ENCODE data around the gene RXRA.

Gene RXRA

GRCh38 chr9:134414900-134415425, 88.7 kb downstream of the RXRA start:
- DNase-seq (ENCODE audit: low read depth in 2 of 2) = no peak

GRCh38 chr9:134416385-134417015, 90.2 kb downstream of the RXRA start:
- DNase-seq (ENCODE audit: low read depth in 2 of 2) = no peak

- no peak for DNase-seq (ENCODE audit: low read depth in 2 of 2)
Observed at GRCh38 chr9:134418354-134418753, 92.1 kb downstream of the RXRA start.

- DNase-seq (ENCODE audit: low read depth in 2 of 2) = no peak
Observed at GRCh38 chr9:134419000-134419683, 92.9 kb downstream of the RXRA start.

GRCh38 chr9:134419684-134420076, 93.4 kb downstream of the RXRA start:
- DNase-seq (ENCODE audit: low read depth in 2 of 2) = no peak

- no peak for DNase-seq (ENCODE audit: low read depth in 2 of 2)
Observed at GRCh38 chr9:134420281-134420845, 94.1 kb downstream of the RXRA start.

GRCh38 chr9:134420974-134421432, 94.7 kb downstream of the RXRA start:
- DNase-seq (ENCODE audit: low read depth in 2 of 2) = no peak

GRCh38 chr9:134421888-134422287, 95.6 kb downstream of the RXRA start:
- no peak for DNase-seq (ENCODE audit: low read depth in 2 of 2)

GRCh38 chr9:134422301-134423090, 96.2 kb downstream of the RXRA start:
- DNase-seq (ENCODE audit: low read depth in 2 of 2) = no peak

GRCh38 chr9:134423166-134423565, 96.9 kb downstream of the RXRA start:
- DNase-seq (ENCODE audit: low read depth in 2 of 2) = no peak

GRCh38 chr9:134423749-134424148, 97.5 kb downstream of the RXRA start:
- no peak for DNase-seq (ENCODE audit: low read depth in 2 of 2)

GRCh38 chr9:134424818-134425217, 98.6 kb downstream of the RXRA start:
- no peak for DNase-seq (ENCODE audit: low read depth in 2 of 2)

- no peak for DNase-seq (ENCODE audit: low read depth in 2 of 2)
Observed at GRCh38 chr9:134425401-134425800, 99.1 kb downstream of the RXRA start.

- DNase-seq (ENCODE audit: low read depth in 2 of 2) = no peak
Observed at GRCh38 chr9:134425812-134426211, 99.6 kb downstream of the RXRA start.

- no peak for DNase-seq (ENCODE audit: low read depth in 2 of 2)
Observed at GRCh38 chr9:134426436-134426835, 100.2 kb downstream of the RXRA start.

GRCh38 chr9:134427153-134427782, 101.0 kb downstream of the RXRA start:
- DNase-seq (ENCODE audit: low read depth in 2 of 2) = no peak

- DNase-seq (ENCODE audit: low read depth in 2 of 2) = no peak
Observed at GRCh38 chr9:134428559-134428958, 102.3 kb downstream of the RXRA start.

GRCh38 chr9:134429007-134429406, 102.8 kb downstream of the RXRA start:
- DNase-seq (ENCODE audit: low read depth in 2 of 2) = no peak

- DNase-seq (ENCODE audit: low read depth in 2 of 2) = no peak
Observed at GRCh38 chr9:134429481-134429880, 103.2 kb downstream of the RXRA start.

- no peak for DNase-seq (ENCODE audit: low read depth in 2 of 2)
Observed at GRCh38 chr9:134431095-134431494, 104.8 kb downstream of the RXRA start.

- DNase-seq (ENCODE audit: low read depth in 2 of 2) = no peak
Observed at GRCh38 chr9:134431626-134432025, 105.4 kb downstream of the RXRA start.

GRCh38 chr9:134432471-134432870, 106.2 kb downstream of the RXRA start:
- DNase-seq (ENCODE audit: low read depth in 2 of 2) = no peak
